ENCODE data around the gene KRTAP10-1. TPM values are rescaled to one million over a fixed set of nuclear protein-coding genes. Genes with fewer than 3 reads are reported as not detected.

The KRTAP10-1 gene
- total RNA-seq, 1 donor from 2014 or later: not detected

DNA sequence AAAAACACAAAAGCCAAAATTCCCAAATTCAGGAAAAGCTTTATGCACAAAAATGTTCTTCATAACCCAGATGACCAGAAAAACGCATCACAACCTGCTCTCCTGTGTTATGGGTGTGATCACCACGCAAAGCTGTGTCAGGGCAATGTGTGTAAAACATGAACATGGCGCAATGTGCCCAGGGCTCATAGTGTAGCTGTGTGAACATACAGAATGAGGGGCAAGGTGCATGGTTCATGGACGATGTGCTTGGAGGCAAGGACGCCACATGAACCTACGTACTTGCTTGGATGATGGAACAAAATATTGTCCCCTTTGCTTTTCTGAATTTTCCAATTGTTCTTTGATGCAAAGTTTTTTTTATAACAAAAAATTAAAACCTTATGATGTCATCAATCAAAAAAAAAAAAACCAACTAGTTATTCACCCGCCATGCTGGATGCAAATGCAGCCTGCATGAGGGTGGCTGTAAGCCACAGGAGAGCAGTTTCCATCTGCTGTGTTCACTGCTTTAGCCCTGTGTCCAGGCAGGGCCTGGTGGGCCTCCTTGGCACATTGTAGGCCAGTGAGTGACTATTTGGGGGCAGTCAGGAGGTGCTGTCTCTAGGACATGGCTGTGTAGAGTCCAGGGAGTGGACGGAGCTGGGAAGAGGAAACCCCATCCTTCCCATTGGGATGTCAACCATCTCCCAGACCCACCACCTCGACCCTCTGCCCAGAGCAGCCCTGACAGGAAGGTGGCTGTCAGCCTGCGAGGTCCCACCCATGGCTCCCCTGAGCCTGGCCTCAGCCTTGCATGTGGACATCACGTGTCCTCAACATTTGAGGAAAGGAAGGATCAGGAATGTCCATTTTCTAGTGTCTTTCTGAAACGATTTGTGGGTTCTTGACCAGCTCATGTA lies 13.6 kb downstream of the KRTAP10-1 start:
- Histone ChIP-seq H3K4me3 (no peak overlapping the region), H3K4me1 (no peaks in the 10 kb centered on the region), H3K9me3 (replicated peaks) (no peaks in the 10 kb centered on the region), H3K36me3 (no peaks in the 10 kb centered on the region), H3K27ac (replicated peaks) (no peak overlapping the region), H3K27me3 (ENCODE audit: low read depth) (peaks cover 29% of the 10 kb centered on the region)
- intact Hi-C loops (cut with micrococcal nuclease): no loop called here
- TF ChIP-seq, protein P1, sequence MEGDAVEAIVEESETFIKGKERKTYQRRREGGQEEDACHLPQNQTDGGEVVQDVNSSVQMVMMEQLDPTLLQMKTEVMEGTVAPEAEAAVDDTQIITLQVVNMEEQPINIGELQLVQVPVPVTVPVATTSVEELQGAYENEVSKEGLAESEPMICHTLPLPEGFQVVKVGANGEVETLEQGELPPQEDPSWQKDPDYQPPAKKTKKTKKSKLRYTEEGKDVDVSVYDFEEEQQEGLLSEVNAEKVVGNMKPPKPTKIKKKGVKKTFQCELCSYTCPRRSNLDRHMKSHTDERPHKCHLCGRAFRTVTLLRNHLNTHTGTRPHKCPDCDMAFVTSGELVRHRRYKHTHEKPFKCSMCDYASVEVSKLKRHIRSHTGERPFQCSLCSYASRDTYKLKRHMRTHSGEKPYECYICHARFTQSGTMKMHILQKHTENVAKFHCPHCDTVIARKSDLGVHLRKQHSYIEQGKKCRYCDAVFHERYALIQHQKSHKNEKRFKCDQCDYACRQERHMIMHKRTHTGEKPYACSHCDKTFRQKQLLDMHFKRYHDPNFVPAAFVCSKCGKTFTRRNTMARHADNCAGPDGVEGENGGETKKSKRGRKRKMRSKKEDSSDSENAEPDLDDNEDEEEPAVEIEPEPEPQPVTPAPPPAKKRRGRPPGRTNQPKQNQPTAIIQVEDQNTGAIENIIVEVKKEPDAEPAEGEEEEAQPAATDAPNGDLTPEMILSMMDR (IDR thresholded peaks at IDR 0.05; ENCODE audit: borderline replicate concordance): no peak
- no peak for DNase-seq

DNA sequence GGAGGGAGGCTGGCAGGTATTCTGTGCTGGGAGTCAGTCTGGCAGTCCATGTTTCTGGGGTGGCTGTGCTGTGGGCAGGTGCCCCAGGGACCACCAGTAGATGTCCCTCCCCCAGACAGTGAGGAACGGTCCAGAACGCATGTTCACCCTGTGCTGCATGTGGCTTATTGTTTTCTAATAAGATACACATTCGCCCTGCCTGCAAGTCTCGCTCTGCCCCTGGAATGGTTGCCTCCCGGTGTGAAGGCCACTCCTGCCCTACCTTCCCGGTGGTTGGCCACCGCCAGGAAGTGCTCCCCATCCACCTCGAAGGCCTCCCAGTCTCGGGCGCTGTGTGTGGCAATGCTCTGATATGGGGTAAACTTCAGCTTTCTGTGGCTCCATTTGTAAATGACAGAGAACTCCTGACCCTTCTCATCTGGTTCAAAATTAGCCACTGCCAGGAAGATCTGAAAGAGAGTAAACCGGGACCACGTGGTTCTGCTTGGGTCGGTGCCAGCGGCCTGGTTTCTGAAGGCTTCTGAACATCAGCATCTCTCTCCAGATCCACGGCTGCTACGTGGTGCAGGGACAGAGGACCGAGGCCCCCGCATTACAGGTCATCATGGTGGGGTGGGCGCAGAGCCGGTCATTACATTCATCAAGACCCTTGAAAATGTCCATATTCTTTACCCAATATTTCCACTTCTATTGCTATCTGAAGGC lies 14.5 kb downstream of the KRTAP10-1 start:
- peak; percentile 6 for DNase-seq
- H3K27ac ChIP-seq (replicated peaks): no peak overlapping the region

DNA sequence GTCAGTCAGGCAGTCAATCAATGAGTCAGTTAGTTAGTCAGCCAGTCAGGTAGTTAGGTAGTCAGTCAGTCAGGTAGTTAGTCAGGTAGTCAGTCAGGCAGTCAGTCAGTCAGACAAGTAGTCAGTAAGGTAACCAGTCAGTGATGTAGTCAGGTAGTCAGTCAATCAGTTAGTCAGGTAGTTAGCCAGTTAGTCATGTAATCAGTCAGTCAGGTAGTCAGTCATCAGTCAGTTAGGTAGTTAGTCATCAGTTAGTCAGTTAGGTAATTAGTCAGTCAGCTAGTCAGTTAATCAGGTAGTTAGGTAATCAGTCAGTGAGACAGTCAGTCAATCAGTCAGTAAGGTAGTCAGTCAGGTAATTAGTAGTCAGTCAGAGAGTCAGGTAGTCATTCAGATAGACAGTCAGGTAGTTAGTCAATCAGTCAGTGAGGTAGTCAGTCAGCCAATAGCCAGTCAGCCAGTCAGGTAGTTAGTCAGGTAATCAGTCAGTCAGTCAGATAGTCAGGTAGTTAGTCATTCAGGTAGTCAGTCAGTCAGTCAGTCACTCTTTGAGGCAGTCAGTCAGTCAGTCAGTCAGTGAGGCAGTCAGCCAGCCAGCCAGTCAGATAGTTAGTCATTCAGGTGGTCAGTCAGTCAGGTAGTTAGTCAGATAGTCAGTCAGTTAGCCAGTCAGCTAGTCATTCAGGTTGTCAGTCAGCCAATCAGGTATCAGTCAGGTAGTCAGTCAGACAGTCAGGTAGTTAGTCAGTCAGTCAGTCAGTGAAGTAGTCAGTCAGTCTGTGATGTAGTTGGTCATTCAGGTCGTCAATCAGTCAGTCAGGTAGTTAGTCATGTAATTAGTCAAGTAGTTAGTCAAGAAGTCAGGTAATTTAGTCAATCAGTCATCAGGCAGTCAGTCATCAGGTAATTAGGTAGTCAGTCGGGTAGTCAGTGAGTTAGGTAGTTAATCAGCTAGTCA lies 15.3 kb downstream of the KRTAP10-1 start:
- TF ChIP-seq, protein P1 (IDR thresholded peaks at IDR 0.05; ENCODE audit: borderline replicate concordance): no peak
- intact Hi-C loops (cut with micrococcal nuclease): no loop called here
- no peak for DNase-seq
- no peaks in the 10 kb centered on the region for H3K9me3 ChIP-seq (replicated peaks)
- H3K27ac ChIP-seq (replicated peaks): no peak overlapping the region
- no peaks in the 10 kb centered on the region for H3K4me1 ChIP-seq
- peaks cover 32% of the 10 kb centered on the region for H3K27me3 ChIP-seq (ENCODE audit: low read depth)
- H3K4me3 ChIP-seq: no peak overlapping the region
- H3K36me3 ChIP-seq: no peaks in the 10 kb centered on the region

More for the DNA sequence above, 14.5 kb downstream of the KRTAP10-1 start:
- Histone ChIP-seq H3K9me3 (replicated peaks) (no peaks in the 10 kb centered on the region), H3K4me1 (no peaks in the 10 kb centered on the region), H3K36me3 (no peaks in the 10 kb centered on the region), H3K27me3 (ENCODE audit: low read depth) (peaks cover 29% of the 10 kb centered on the region), H3K4me3 (no peak overlapping the region)
- intact Hi-C loops (cut with micrococcal nuclease): no loop called here
- TF ChIP-seq, protein P1 (IDR thresholded peaks at IDR 0.05; ENCODE audit: borderline replicate concordance): no peak

DNA sequence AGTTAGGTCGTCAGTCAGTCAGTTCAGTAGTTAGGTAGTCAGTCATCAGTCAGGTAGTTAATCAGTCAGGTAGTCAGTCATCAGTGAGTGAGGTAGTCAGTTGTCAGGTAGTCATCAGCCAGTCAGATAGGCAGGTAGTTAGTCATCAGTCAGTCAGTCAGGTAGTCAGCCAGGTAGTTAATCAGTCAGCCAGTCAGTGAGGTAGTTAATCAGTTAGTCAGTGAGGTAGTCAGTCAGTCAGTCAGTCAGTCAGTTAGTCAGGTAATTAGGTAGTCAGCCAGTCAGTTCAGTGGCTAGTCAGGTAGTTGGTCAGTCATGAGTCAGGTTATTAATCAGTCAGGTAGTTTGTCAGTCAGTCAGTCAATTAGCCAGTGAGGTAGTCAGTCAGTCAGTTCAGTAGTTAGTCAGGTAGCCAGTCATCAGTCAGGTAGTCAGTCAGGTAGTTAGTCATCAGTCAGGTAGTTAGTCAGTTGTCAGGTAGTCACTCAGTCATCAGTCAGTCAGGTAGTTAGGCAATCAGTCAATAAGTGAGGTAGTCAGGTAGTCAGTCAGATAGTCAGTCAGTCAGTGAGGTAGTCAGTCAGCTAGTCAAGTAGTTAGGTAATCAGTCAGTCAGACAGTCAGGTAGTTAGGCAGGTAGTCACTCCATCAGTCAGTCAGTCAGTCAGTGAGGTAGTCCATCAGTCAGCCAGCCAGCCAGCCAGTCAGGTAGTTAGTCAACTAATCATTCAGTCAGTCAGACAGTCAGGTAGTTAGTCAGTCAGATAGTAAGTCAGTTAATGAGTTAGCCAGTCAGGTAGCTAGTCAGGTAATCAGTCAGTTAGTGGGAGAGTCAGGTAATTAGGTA lies 16.2 kb downstream of the KRTAP10-1 start:
- no peak for DNase-seq
- Histone ChIP-seq H3K36me3 (no peaks in the 10 kb centered on the region), H3K27ac (replicated peaks) (no peak overlapping the region), H3K4me3 (no peak overlapping the region), H3K9me3 (replicated peaks) (no peaks in the 10 kb centered on the region), H3K4me1 (no peaks in the 10 kb centered on the region), H3K27me3 (ENCODE audit: low read depth) (peaks cover 36% of the 10 kb centered on the region)
- TF ChIP-seq, protein P1 (IDR thresholded peaks at IDR 0.05; ENCODE audit: borderline replicate concordance): no peak
- intact Hi-C loops (cut with micrococcal nuclease): no loop called here
